GM12874 (cell line): ENCODE results near the gene MKS1.

Experiments used
- CTCF ChIP-seq: IDR thresholded peaks from 2 replicates; pipeline ENCODE4 v1.5.1; 2011; ENCODE audit warnings: low read depth, mild to moderate bottlenecking, control low read depth, low read length, moderate library complexity; ENCODE audit not compliant: insufficient read depth

Gene MKS1

GRCh38 chr17:58263773-58264172 is 44.7 kb upstream of the MKS1 start:
- no peak for TF ChIP-seq CTCF

- no peak for TF ChIP-seq CTCF
These were observed 43.1 kb upstream of the MKS1 start for GRCh38 chr17:58262149-58262548.

- TF ChIP-seq CTCF = peak; percentile 37
These were observed 35.7 kb upstream of the MKS1 start for GRCh38 chr17:58254803-58255202.

GRCh38 chr17:58253082-58253481 is 34.0 kb upstream of the MKS1 start:
- TF ChIP-seq CTCF = no peak

- no peak for TF ChIP-seq CTCF
These were observed 33.1 kb upstream of the MKS1 start for GRCh38 chr17:58252141-58252540.

- TF ChIP-seq CTCF = no peak
These were observed 31.4 kb upstream of the MKS1 start for GRCh38 chr17:58250344-58251011.

- peak; percentile 96 for TF ChIP-seq CTCF
These were observed 30.4 kb upstream of the MKS1 start for GRCh38 chr17:58249270-58250133.
